SK-MEL-5 (cell line): ENCODE measurements around the gene EID1. TPM values are rescaled to one million over a fixed set of nuclear protein-coding genes. Genes with fewer than 3 reads are reported as not detected.
"Not testable (repeated sequence)": the region's sequence is repeated elsewhere in the genome, so short reads cannot be mapped to it uniquely, and the experiment has no call there.

Source experiments
- DNase-seq: peaks from one replicate; pipeline ENCODE4 v3.0.0-alpha.2; 2016; ENCODE audit warnings: low read depth, low spot score
- in situ Hi-C: cut with HindIII; loops from 2 replicates; pipeline ENCODE4 v1.10.0; 2016; ENCODE audit warnings: low sequenced_read_pairs, high pct_unique_total_duplicates, low pct_unique_long_range_greater_than_20kb
- total RNA-seq: library from RNA; depleted of rRNA; stranded (reverse); fragments of >200 nt; shearing (Covaris generic); gene quantifications from 2 replicates; pipeline ENCODE4 v1.2.3, GENCODE V29; 2014

The EID1 gene
- total RNA-seq, 1 experiment from 2014 or later = 171 TPM

DNA sequence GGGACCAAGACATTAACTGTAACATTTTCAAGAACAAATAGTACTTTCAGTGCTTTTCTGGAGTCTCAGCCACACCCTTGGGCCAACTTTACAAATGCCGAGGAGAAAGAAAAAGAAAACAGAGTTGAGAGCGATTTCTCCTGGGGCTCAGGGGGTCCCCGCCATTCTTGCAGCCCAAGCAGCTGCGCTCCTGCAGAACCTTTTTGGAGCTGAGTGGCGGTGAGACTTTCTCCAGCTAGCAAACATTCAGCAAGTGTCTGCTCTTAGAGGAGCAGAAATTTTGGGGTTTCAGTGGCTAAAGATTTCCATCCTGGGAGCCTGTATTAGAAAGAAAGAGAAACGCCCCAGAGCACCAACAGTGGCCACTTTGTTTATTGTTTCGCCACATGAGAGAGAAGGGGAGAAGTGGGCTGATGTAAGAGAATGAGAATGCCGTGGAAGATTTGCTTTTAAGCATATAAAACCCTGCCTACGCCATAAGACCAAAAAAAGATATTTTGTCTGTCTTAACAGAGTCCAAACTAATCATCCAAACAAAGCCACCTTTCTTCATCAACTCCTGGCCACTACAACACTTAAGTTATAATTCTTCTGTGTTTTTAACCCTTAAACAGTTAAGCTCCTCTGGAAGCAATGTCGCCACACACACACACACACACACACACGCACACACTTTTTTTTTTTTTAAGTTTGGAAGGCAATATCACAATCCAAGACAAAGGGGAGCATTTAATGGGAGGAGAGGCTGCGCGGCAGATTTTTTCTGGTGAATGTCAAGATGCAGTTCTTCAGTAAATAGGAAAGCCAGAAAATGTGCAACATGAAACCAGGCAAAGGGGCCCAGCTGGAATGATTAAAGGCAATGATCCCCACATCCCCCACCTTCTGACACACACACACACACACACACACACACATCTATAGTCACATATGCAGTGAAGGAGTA is 19.2 kb downstream of the EID1 start:
- in situ Hi-C loops = no loop called here
- DNase-seq = peak; percentile 96

DNA sequence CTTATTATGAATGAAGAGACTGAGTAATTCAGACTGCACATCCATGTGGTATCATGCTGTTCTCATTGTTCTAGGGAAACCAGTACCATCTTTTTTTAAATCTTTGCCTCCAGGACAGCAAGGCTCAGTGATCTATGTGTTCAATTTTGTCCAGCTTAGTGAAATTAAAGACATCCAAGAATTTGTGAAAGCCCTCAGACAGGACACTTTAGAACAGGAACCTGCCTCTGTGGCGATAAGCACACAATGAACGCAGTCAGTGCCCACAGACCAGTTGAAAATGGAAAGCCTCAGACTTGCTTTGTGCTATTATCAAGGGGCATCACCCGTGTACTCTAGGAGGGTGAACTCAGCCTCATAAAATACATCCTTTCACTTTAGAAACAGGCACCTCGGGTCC is 20.1 kb downstream of the EID1 start:
- in situ Hi-C loops = no loop called here
- DNase-seq = peak; percentile 63

DNA sequence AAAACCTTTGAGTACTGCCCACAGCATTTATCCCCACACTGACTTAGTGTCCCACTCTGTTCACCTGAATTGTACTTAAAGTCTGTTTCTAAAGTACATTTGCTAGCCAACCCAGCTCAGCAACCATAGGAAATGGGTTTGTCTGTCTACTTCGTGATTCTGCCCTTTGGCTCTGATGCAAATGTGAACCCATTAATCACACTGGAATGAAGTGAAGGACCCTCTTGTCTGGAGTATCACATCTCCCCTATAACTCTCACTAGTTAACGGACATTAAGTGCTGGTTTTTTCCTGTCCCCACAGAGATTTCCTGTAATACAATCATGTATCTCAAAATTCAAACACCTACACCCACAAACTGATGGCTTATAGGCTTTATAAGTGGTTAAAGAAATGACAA is 20.5 kb downstream of the EID1 start:
- in situ Hi-C loops = no loop called here

GRCh38 chr15:48899793-48900192 is 21.9 kb downstream of the EID1 start:
- no peak for DNase-seq
- in situ Hi-C loops = no loop called here

More for the DNA sequence above, 20.5 kb downstream of the EID1 start:
- no peak for DNase-seq

- DNase-seq = no peak
- in situ Hi-C loops = no loop called here
Observed at GRCh38 chr15:48904758-48905157, 26.8 kb downstream of the EID1 start.

DNA sequence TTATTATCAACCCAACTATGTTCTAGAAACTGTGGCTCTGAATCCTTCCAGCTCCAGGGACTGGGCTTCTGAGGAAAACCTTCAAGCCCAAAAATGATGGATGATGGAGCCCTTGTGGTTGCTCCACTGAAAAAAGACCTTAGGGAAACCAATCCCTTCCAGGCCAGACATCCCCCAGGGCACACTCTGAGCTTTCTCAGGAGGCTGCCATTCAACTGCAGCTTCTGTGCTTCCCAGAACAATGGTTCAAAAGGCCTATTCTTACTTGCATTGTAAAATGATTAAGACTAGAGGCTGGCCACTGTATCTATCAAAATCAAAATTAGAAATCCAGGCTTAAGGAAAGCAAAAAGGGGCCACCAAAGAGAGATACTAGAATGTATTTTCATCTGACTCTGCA is 27.3 kb downstream of the EID1 start:
- in situ Hi-C loops = no loop called here
- no peak for DNase-seq

DNA sequence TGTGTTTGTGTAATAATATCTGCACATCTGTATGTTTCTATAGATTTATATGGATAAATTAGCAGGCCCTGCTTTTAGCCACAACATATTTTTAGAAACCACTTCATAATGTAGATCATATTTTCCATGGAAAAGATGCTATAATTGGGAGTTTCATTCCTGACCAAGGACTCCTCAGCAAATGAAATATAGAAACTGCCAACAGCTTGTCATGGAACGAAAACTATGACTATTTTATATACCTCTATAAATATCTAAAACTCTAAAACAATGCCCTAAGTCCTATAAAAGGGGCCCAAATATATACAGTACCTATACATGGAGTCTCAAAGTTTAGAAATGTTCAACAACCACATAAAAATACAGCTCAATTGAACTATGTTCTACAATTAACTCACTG is 27.9 kb downstream of the EID1 start:
- in situ Hi-C loops = no loop called here
- no peak for DNase-seq

DNA sequence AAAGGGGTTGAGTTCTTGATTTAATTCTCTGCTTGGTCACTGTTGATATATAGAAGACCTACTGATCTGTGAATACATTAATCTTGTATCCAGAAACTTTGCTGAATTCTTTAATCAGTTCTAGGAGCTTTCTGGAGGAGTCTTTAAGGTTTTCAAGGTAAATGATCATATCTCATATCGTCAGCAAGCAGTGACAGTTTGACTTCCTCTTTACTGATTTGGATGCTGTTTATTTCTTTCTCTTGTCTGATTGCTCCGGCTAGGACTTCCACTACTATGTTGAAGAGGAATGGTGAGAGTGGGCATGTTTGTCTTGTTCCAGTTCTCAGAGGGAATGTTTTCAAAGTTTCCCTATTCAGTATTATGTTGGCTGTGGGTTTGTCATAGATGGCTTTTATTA is 31.4 kb downstream of the EID1 start:
- in situ Hi-C loops, DNase-seq: not testable (repeated sequence)

GRCh38 chr15:48910554-48910953 is 32.6 kb downstream of the EID1 start:
- DNase-seq, in situ Hi-C loops: not testable (repeated sequence)

- DNase-seq = no peak
- in situ Hi-C loops = no loop called here
Observed at GRCh38 chr15:48913141-48913540, 35.2 kb downstream of the EID1 start.

- DNase-seq = peak; percentile 27
- in situ Hi-C loops = no loop called here
Observed at GRCh38 chr15:48914717-48915116, 36.8 kb downstream of the EID1 start.

DNA sequence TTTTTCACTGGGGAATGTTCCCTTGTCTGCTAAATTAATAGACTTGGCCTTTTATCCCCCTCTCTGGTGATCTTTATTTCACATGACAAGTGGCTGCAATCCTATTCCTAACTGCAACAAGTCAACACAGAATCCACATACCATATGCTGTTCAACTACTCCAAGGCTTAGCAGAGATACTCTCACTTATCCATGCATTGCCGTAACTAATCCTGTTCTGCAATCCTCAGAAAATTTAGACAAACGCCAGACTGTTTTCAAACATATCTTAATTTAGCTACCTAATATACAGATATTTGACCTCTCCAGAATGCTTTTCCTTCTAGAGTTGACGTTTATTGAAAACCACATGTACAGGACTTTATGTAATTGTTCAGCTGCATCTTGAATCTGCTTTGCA is 37.9 kb downstream of the EID1 start:
- in situ Hi-C loops = no loop called here
- no peak for DNase-seq

DNA sequence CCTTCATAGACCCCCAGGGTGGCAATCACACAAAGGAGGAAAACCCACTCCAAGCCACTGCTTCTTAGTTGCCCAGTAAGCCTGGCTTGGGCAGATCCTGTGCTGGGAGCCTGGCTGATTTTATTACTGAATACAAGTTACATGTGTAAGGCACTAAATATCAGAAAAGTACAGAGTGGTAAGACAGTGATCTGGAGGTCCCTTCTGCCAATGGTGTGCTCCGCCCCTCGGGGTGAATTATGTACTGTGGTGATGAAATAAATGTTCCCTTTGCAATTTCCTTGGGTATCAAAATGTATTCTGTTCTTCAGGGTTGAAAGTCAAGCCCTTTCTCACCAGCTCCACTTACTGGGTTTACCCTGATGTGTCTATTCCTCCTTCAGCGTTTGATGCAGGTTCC is 38.8 kb downstream of the EID1 start:
- in situ Hi-C loops = no loop called here
- no peak for DNase-seq

- in situ Hi-C loops = no loop called here
- DNase-seq = no peak
Observed at GRCh38 chr15:48922046-48922445, 44.1 kb downstream of the EID1 start.

DNA sequence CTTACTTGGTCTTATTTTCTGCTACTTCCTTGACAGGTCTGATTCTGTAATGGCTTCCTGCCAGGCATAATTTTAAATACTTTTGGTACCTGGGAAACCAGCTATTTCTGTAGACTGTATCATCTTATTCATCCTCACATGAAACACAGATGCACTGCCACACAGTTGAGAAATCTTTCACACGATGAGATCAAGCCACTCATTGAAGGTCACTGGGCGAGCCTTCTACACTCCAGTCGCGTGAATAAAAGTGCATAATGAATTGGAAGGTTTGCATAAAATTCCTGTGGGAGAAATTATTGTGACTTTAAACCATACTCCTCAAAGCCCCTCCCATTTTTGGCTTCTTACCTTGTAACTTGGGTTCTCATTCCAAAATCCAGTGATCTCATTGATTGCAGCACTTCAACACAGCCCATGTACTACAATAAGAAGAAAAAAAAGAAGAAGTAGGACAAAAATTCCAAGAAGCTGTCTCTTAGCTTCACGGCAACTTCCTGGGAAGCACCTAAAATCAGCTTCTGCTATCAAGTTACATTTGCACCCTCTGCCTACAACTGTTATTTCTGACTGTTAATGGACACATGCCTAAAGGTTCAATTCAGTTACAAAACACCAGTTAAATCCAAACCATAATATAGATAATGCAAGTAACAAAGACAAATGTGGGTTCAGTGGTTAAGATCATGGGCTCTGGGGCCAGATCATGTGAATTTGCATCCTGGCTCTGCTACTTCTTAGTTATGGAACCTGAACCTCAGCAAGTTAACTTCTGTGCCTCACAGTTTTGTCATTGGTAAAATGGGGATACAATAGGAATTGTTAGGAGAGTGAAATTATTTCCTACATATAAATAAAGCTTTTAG is 46.8 kb downstream of the EID1 start:
- DNase-seq = no peak
- in situ Hi-C loops = no loop called here

DNA sequence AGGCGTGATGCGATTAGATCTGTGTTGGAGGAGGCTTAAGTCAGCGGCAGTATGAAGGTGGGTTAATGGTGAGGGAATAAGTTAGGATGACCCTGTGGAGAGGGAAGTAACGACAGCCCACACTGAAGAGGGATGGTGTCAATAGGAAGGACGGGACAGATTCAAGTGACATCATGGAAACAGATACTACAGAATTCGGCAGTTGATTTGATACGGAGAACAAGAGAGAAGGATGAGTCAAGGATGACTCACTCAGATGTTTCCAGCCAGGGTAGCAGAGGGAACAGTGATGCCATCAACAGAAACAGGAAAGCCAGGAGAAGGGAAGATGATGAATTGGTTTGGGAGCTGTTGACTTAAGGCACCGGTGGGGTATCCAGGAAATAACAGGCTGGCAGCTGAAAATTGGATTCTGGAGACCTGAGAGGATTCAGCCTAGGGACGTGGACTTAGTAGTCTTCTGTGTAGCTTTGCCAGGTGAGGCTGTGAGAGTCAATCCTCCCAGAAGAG is 47.8 kb downstream of the EID1 start:
- DNase-seq = peak; percentile 34
- in situ Hi-C loops = no loop called here

DNA sequence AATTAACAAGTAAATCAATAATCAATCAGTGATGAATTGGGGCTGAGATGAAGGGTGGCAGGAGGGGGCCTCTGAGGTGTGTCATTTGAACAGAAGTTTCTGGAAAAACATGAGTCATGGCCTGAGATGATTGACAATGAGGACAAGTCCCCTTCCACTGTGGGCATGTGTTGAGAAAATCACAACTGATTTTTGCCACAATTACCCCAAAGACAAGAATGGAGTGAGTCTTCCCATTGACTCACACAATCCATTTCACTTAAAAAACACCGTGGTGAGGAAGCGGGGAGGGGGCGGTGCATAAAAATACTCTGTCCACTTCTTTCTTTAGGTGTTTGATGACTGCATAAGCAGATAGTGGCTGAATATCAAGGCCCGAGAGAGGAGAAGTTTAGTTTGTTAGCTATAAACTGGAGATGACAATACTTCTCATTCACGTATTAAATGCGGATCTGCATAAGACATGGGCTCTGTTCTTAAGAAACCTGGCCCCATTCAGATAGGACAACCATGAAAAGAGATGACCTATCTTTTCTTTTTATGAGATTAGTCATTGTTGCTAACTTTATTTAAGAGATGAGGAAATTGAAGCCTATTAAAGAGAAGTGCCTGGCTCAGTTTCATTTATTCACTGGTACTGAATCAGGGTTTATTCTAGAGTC is 51.1 kb downstream of the EID1 start:
- DNase-seq = no peak
- in situ Hi-C loops = no loop called here

DNA sequence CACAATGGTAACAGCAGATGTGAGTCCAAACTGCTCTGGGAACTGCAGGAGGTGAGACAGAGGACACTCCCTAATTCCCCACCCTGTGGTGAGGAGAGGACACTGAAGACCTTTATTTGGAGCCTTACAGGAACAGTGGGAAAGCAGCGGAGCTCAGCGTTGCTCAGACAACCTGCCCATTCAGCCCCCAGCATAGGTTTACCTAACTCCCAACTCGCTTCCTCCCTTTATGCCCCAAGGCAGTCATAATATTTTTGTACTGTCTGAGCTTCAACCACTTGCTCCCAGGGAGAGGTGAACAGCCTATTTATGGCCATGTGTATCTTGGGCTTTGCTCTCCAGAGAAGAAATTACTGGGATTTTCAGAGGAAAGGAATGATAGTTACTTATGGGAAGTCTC is 51.7 kb downstream of the EID1 start:
- DNase-seq = peak; percentile 77

More for the DNA sequence above, 51.7 kb downstream of the EID1 start:
- in situ Hi-C loops = no loop called here
